Occipital lobe (tissue), 2 donors: ENCODE results near the gene FBXL5. TPM values are rescaled to one million over a fixed set of nuclear protein-coding genes. Genes with fewer than 3 reads are reported as not detected.

Experiments
- DNase-seq: peaks from one replicate; lab custom pipeline; 2025; lab: John Stamatoyannopoulos, UW
- total RNA-seq: library from RNA; depleted of rRNA; stranded (reverse); fragments of >200 nt; gene quantifications from one replicate; pipeline ENCODE4 v1.2.3, GENCODE V29; 2014

FBXL5 gene, protein sequence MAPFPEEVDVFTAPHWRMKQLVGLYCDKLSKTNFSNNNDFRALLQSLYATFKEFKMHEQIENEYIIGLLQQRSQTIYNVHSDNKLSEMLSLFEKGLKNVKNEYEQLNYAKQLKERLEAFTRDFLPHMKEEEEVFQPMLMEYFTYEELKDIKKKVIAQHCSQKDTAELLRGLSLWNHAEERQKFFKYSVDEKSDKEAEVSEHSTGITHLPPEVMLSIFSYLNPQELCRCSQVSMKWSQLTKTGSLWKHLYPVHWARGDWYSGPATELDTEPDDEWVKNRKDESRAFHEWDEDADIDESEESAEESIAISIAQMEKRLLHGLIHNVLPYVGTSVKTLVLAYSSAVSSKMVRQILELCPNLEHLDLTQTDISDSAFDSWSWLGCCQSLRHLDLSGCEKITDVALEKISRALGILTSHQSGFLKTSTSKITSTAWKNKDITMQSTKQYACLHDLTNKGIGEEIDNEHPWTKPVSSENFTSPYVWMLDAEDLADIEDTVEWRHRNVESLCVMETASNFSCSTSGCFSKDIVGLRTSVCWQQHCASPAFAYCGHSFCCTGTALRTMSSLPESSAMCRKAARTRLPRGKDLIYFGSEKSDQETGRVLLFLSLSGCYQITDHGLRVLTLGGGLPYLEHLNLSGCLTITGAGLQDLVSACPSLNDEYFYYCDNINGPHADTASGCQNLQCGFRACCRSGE
- 229 TPM for total RNA-seq

- DNase-seq: peak; percentile 59
These were observed at the start of gene FBXL5 for GRCh38 chr4:15655223-15656037. TSS of gene FBXL5 (minus strand) at chr4:15655357. CDS start at chr4:15655287, 70 bp downstream.

- no peak for DNase-seq
These were observed 49.0 kb upstream of the FBXL5 start for GRCh38 chr4:15704129-15704528.

GRCh38 chr4:15703439-15703838 is 48.3 kb upstream of the FBXL5 start:
- DNase-seq: no peak

DNA sequence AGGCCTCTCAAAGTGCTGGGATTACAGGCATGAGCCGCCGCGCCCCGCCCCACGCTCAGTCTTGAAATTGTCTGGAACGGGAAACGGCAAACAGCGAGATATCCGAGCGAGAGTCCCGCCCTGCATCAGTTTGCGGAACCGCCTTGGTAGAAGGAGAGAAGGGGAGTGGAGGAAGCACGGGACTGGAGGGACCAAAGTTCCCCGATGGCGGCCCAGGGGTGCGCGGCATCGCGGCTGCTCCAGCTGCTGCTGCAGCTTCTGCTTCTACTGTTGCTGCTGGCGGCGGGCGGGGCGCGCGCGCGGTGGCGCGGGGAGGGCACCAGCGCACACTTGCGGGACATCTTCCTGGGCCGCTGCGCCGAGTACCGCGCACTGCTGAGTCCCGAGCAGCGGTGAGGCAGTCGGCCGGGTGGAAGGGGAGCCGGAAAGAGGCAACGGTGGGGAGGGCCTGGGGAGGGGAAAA is 47.8 kb upstream of the FBXL5 start, which contains the start of gene BST1:
BST1 (plus strand) TSS at position 125 of the 463 bp plus-strand sequence; CDS start at position 205, 80 bp downstream.
- no peak for DNase-seq

- DNase-seq: no peak
These were observed 41.7 kb upstream of the FBXL5 start for GRCh38 chr4:15696866-15697265.

GRCh38 chr4:15695729-15696128 is 40.6 kb upstream of the FBXL5 start:
- no peak for DNase-seq

GRCh38 chr4:15695240-15695699 is 40.1 kb upstream of the FBXL5 start:
- no peak for DNase-seq

GRCh38 chr4:15694431-15694830 is 39.3 kb upstream of the FBXL5 start:
- no peak for DNase-seq

DNA sequence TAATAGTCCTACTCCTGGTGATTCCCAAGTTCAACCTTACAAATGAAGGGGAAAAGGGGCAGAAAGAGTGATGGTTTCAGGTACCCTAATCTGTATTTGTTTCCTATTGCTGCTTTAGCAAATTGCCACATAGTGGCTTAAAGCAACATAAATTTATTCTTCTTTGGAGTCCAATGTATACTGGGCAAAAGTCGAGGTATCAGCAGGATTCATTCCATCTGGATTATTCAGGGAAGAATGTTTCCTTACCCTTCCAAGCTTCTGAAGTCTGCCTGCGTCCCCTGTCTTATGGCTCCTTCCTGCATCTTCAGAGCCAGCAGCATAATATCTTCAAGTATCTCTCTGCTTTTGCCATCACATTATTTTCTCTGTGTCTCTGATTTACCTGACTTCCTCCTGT is 37.4 kb upstream of the FBXL5 start:
- DNase-seq: no peak

GRCh38 chr4:15691346-15692135 is 36.4 kb upstream of the FBXL5 start:
- no peak for DNase-seq

DNA sequence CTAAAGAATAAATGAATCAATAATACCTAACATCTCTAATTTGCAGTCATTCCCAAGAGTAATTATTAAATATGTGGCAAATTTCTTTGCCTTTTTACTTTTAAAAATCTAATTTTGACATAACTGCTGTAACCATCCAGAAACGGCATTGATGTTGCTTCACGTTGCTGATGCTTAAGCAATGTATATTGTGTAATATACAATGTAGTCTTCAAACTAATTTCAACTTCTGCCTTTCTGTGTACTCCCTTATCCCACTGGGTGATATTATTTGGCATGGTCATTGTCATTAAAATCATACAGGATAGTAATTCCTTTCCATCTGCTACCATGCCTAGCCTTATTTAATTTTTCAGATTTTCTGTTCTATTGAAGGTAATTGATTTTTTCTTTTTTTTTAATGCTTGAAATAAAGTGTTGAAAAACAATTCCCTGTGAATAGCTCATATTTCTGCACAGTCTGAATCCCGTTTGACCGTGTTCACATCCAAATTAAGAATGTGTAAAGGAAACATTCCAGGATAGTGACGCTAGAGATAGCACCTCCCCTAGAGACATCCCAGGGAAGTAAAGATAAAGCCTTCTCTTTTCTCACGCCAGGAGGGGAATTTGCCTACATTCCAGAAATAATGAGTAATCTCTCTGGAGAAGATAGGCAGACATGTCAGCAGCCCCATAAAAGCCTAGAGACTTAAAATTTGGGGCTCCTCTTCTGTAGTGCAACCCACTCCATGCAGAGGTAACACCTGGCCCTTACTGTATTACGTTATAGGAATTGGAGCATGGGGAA is 35.1 kb upstream of the FBXL5 start:
- no peak for DNase-seq

GRCh38 chr4:15689540-15689939 is 34.4 kb upstream of the FBXL5 start:
- DNase-seq: no peak

DNA sequence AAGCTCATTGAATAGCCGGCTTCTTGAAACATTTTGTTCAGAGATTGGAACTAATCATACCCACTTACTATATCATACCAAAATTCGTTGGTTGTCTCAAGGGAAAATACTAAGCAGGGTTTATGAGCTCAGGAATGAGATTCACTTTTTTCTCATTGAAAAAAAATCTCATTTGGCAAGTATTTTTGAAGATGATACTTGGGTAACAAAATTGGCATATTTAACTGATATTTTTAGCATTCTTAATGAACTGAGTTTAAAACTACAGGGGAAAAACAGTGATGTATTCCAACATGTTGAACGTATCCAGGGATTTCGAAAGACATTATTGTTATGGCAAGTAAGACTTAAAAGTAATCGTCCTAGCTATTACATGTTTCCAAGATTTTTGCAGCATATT is 32.9 kb upstream of the FBXL5 start:
- no peak for DNase-seq

GRCh38 chr4:15684498-15684897 is 29.3 kb upstream of the FBXL5 start:
- DNase-seq: no peak

DNA sequence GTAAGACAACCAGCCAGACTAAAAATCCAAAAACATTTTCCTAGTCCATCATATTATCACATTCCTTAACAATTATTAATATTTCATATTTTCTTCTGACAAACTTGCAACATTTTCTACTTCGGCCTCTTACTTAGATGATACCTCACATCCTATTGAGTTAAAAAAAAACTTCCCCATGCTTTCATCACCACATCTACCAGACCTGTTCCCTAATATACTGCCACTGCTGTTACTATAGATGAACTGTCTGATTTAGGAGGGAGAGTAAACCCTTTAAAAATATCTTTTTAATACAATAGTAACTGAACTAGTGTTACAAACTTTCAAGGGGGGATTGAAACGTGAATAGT is 28.0 kb upstream of the FBXL5 start:
- DNase-seq: no peak

- no peak for DNase-seq
These were observed 27.3 kb upstream of the FBXL5 start for GRCh38 chr4:15682242-15683142.

DNA sequence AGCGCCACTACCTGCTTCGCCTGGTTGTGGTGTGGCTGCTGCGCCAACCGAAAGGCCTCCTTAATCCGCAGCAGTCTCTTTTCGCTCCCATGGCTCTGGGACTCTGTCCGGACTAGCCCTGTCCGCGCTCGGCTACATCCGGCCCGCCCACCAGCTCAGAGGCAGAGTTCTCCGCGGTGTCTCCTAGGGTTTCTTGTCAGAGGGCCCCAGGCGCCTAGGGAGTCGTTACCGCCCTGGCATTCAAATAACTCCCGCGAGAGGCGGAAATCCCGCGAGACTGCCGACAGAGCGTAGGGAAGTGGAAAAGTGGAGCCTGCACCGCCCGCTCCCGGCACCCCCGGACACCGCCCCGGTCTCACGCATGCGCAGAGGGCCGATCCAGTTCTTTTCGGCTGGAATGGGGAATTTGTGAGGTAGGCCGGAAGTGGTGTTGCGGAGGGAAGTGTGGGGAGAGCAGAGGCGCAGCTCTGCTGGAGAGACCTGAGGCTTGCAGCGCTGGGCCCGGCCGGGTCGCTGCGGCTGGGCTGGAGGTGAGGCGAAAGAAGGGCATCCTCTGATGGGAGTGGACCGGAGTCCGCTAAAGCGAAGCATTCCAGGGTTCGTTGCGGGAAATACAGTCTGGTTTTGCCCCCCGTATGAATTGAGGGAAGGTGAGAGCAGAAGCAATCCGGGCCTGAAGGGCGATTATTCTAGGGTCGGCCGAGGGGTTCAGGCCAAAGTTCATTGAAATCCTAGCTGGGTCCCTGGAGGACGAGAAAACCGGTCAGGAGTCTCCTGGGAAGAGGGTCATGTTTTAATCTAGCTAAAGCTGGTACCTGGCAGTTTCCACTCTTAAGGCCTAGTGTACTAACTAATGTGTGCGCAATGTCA is 26.4 kb upstream of the FBXL5 start, which contains the start of gene FAM200B:
FAM200B (plus strand) TSS at position 456 of the 870 bp plus-strand sequence. CDS start 5,151 bp downstream, outside the sequence.
- DNase-seq: peak; percentile 99

DNA sequence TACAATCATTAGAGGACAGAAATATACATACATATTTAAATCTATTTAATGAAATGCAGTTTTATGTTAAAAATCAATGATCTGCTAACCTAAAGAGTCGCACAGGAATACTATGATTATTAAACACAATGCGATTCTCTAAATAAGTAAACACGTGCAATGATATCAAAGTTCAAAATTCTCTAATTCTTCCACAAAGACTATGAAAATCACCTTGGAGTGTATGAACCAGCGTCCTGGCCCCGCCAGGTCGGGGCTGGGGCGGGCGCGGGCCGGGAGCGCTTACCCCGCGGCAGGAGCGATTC is 25.9 kb upstream of the FBXL5 start:
- no peak for DNase-seq
